DMS 273 (cell line): ENCODE data around the gene ACTR10.
A peak's percentile ranks its signal among the peaks of the same experiment; 100 is the strongest.
"Not testable (repeated sequence)": the region's sequence is repeated elsewhere in the genome, so short reads cannot be mapped to it uniquely, and the experiment has no call there.

Source experiments
- DNase-seq: peaks from one replicate; lab custom pipeline; 2025; ENCODE audit not compliant: unreplicated experiment; lab: John Stamatoyannopoulos, UW

The ACTR10 gene

GRCh38 chr14:58215191-58215914 lies 15.4 kb downstream of the ACTR10 start:
- DNase-seq, result no peak

GRCh38 chr14:58216544-58216943 lies 16.6 kb downstream of the ACTR10 start:
- DNase-seq, result no peak

- no peak for DNase-seq
Observed at GRCh38 chr14:58227096-58227819, 27.3 kb downstream of the ACTR10 start.

GRCh38 chr14:58238252-58239243 lies 38.6 kb downstream of the ACTR10 start:
- no peak for DNase-seq

- peak; percentile 83 for DNase-seq
Observed at GRCh38 chr14:58239244-58240195, 39.6 kb downstream of the ACTR10 start.

GRCh38 chr14:58243790-58244555 lies 44.0 kb downstream of the ACTR10 start:
- DNase-seq, result peak; percentile 66

- DNase-seq, result peak; percentile 99
Observed at GRCh38 chr14:58244556-58245387, 44.8 kb downstream of the ACTR10 start, which contains the start of gene PSMA3. PSMA3 (plus strand) TSS chr14:58244843; CDS start chr14:58244921, 78 bp downstream.

GRCh38 chr14:58245562-58245961 lies 45.6 kb downstream of the ACTR10 start:
- DNase-seq, result no peak

- no peak for DNase-seq
Observed at GRCh38 chr14:58249611-58250010, 49.7 kb downstream of the ACTR10 start.

- DNase-seq, result no peak
Observed at GRCh38 chr14:58258156-58258555, 58.2 kb downstream of the ACTR10 start.

GRCh38 chr14:58262005-58262404 lies 62.1 kb downstream of the ACTR10 start:
- not testable (repeated sequence) for DNase-seq

- no peak for DNase-seq
Observed at GRCh38 chr14:58265401-58265800, 65.5 kb downstream of the ACTR10 start.

GRCh38 chr14:58270628-58271027 lies 70.7 kb downstream of the ACTR10 start:
- no peak for DNase-seq

- DNase-seq, result peak; percentile 49
Observed at GRCh38 chr14:58272588-58273372, 72.8 kb downstream of the ACTR10 start.

- no peak for DNase-seq
Observed at GRCh38 chr14:58274881-58275280, 74.9 kb downstream of the ACTR10 start.

- no peak for DNase-seq
Observed at GRCh38 chr14:58275527-58276190, 75.7 kb downstream of the ACTR10 start.

- no peak for DNase-seq
Observed at GRCh38 chr14:58276208-58276607, 76.3 kb downstream of the ACTR10 start.
